ENCODE results near the gene DRD3.

DNA sequence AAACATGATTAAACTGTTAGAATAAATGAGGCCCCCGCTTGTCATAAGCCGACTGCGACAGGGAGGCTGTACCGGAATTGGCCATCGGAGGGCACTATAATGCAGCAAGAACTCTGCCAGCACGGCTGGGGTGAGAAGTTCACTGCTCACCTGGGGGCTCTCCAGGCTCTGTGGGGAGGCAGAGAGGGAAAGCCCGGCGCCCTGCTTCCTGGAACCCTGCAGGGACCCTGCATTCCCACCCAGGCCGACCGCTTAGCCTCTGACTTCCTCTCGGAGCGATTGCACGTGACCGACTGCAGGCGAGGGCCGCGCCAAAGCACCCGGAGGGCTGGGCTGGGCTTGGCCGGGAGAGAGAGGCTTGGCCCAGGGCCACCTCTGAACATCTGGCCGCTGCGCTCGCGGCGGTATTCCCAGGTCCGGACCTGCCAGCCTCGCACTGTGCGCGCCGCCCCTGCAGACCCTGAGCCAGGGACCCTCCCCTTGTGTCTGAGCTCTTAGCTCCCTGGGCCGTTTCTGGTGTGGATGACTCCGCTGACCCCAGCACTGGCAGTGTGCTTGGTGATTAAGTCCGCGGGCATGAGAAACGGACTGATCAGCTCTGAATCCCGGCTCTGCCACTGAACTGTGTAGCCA lies 26.2 kb downstream of the DRD3 start:
- TF ChIP-seq POLR2A (IDR thresholded peaks at IDR 0.05; ENCODE audit: low read length) (no peak), GATA1 (IDR thresholded peaks at IDR 0.05; ENCODE audit: low read depth, low read length) (no peak)
